H1 (cell line): ENCODE measurements around the gene C1GALT1.

Experiments
- CREB1 ChIP-seq: IDR thresholded peaks from 2 replicates; pipeline ENCODE4 v1.6.1; 2012; ENCODE audit warnings: inconsistent platforms
- EZH2 ChIP-seq: fragments of 200-600 bp; sonication (generic); IDR thresholded peaks from 2 replicates; pipeline ENCODE4 v1.7.1; 2012; ENCODE audit warnings: low read depth, mild to moderate bottlenecking, moderate library complexity, low read length, inconsistent platforms; ENCODE audit not compliant: severe bottlenecking
- POLR2A ChIP-seq, 2 experiments: IDR thresholded peaks; 1 replicate in 1 of 2; 2 replicates in 1 of 2; pipeline ENCODE4 v1.6.1; 2011; ENCODE audit warnings: low read depth in 2 of 2, low read length in 2 of 2, mild to moderate bottlenecking in 2 of 2; ENCODE audit errors: control extremely low read depth in 1 of 2
- POLR2AphosphoS5 ChIP-seq: IDR thresholded peaks from 2 replicates; pipeline ENCODE4 v1.6.1; 2011; ENCODE audit warnings: low read depth, low read length
- TAF1 ChIP-seq: IDR thresholded peaks from 2 replicates; pipeline ENCODE4 v1.6.1; 2011; ENCODE audit warnings: mild to moderate bottlenecking, low read depth, low read length
- TF ChIP-seq, protein P1 (sequence below): fragments of 300-600 bp; sonication (generic); IDR thresholded peaks from 2 replicates; pipeline ENCODE4 v1.7.1; 2012; ENCODE audit warnings: low read length, moderate library complexity, mild to moderate bottlenecking, inconsistent platforms; ENCODE audit not compliant: insufficient replicate concordance

DNA sequence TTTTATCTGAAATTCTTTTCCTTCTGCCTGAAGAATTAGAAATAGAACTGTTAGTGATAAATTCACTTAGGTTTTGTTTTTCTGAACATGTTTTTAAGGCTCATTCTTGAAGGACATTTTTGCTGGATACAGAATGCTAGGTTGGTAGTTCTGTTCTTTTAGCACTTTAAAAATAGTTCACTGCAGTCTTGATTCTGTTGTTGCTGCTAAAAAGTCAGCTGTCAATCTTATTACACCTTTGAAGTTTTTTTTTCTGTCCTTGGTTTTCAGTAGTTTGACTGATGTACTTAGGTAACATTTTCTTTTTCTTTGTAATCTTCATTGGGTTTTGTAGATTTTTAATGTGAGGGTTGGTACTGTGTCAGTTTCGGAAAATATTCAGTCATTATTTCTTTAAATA is 48.7 kb downstream of the C1GALT1 start:
- TF ChIP-seq, protein P1, sequence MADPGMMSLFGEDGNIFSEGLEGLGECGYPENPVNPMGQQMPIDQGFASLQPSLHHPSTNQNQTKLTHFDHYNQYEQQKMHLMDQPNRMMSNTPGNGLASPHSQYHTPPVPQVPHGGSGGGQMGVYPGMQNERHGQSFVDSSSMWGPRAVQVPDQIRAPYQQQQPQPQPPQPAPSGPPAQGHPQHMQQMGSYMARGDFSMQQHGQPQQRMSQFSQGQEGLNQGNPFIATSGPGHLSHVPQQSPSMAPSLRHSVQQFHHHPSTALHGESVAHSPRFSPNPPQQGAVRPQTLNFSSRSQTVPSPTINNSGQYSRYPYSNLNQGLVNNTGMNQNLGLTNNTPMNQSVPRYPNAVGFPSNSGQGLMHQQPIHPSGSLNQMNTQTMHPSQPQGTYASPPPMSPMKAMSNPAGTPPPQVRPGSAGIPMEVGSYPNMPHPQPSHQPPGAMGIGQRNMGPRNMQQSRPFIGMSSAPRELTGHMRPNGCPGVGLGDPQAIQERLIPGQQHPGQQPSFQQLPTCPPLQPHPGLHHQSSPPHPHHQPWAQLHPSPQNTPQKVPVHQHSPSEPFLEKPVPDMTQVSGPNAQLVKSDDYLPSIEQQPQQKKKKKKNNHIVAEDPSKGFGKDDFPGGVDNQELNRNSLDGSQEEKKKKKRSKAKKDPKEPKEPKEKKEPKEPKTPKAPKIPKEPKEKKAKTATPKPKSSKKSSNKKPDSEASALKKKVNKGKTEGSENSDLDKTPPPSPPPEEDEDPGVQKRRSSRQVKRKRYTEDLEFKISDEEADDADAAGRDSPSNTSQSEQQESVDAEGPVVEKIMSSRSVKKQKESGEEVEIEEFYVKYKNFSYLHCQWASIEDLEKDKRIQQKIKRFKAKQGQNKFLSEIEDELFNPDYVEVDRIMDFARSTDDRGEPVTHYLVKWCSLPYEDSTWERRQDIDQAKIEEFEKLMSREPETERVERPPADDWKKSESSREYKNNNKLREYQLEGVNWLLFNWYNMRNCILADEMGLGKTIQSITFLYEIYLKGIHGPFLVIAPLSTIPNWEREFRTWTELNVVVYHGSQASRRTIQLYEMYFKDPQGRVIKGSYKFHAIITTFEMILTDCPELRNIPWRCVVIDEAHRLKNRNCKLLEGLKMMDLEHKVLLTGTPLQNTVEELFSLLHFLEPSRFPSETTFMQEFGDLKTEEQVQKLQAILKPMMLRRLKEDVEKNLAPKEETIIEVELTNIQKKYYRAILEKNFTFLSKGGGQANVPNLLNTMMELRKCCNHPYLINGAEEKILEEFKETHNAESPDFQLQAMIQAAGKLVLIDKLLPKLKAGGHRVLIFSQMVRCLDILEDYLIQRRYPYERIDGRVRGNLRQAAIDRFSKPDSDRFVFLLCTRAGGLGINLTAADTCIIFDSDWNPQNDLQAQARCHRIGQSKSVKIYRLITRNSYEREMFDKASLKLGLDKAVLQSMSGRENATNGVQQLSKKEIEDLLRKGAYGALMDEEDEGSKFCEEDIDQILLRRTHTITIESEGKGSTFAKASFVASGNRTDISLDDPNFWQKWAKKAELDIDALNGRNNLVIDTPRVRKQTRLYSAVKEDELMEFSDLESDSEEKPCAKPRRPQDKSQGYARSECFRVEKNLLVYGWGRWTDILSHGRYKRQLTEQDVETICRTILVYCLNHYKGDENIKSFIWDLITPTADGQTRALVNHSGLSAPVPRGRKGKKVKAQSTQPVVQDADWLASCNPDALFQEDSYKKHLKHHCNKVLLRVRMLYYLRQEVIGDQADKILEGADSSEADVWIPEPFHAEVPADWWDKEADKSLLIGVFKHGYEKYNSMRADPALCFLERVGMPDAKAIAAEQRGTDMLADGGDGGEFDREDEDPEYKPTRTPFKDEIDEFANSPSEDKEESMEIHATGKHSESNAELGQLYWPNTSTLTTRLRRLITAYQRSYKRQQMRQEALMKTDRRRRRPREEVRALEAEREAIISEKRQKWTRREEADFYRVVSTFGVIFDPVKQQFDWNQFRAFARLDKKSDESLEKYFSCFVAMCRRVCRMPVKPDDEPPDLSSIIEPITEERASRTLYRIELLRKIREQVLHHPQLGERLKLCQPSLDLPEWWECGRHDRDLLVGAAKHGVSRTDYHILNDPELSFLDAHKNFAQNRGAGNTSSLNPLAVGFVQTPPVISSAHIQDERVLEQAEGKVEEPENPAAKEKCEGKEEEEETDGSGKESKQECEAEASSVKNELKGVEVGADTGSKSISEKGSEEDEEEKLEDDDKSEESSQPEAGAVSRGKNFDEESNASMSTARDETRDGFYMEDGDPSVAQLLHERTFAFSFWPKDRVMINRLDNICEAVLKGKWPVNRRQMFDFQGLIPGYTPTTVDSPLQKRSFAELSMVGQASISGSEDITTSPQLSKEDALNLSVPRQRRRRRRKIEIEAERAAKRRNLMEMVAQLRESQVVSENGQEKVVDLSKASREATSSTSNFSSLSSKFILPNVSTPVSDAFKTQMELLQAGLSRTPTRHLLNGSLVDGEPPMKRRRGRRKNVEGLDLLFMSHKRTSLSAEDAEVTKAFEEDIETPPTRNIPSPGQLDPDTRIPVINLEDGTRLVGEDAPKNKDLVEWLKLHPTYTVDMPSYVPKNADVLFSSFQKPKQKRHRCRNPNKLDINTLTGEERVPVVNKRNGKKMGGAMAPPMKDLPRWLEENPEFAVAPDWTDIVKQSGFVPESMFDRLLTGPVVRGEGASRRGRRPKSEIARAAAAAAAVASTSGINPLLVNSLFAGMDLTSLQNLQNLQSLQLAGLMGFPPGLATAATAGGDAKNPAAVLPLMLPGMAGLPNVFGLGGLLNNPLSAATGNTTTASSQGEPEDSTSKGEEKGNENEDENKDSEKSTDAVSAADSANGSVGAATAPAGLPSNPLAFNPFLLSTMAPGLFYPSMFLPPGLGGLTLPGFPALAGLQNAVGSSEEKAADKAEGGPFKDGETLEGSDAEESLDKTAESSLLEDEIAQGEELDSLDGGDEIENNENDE: no peak
- TF ChIP-seq CREB1 (no peak), TAF1 (no peak), EZH2 (no peak), POLR2A (IDR thresholded peaks at IDR 0.05; ENCODE audit: control extremely low read depth in 1 of 2, low read depth in 2 of 2, low read length in 2 of 2) (no peak), POLR2AphosphoS5 (no peak)
